AG09309 (cell line): ENCODE measurements around the gene ARCN1.
A peak's percentile ranks its signal among the peaks of the same experiment; 100 is the strongest.
"Not testable (repeated sequence)": the region's sequence is repeated elsewhere in the genome, so short reads cannot be mapped to it uniquely, and the experiment has no call there.

Experiments
- DNase-seq: peaks from one replicate; pipeline ENCODE4 v3.0.0-alpha.2; 2010; ENCODE audit warnings: low read depth
- H3K4me3 ChIP-seq: 2 replicates; pipeline ENCODE4 v1.5.1; 2011; ENCODE audit warnings: mild to moderate bottlenecking, low read depth, low read length, moderate library complexity; ENCODE audit not compliant: control insufficient read depth
- CTCF ChIP-seq: IDR thresholded peaks from 2 replicates; pipeline ENCODE4 v1.5.1; 2011; ENCODE audit warnings: mild to moderate bottlenecking, low read depth, low read length, inconsistent platforms; ENCODE audit not compliant: insufficient read depth, control insufficient read depth; ENCODE audit errors: missing control alignments

ARCN1 gene

GRCh38 chr11:118570787-118571186 lies 1.4 kb upstream of the ARCN1 start:
- H3K4me3 ChIP-seq = no peak overlapping the region
- TF ChIP-seq CTCF = no peak
- DNase-seq = no peak

- H3K4me3 ChIP-seq = peak overlapping the region; percentile 99
- DNase-seq = not testable (repeated sequence)
Observed at GRCh38 chr11:118571701-118572060, 528 bp upstream of the ARCN1 start.

DNA sequence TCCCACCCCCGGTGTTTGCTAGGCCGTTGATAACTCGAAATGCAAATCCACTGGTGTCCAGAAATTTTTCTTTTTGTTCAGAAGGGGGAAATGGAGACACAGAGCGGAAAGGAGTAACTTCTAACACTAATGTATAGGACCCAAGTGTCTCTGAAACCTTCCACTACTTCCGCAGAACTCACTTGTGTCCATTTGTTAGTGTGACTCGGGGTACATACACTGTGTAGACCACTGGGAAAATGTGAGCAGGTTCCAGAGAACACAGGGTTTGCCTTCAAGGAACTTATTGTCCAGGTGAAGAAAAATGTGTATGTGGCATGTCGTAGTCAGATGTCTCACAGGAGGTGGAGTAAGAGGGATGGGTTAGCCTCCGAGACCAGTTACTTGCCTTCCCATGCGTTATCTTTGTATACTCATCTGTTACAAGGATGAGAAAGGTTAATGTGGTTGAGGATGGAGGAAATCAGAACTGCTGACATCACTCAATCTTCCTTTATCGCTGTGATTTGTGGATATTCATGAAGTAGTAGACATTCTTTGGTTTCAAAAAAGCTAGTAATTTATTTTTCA lies 857 bp downstream of the ARCN1 start:
- no peak for TF ChIP-seq CTCF
- H3K4me3 ChIP-seq = peak overlapping the region; percentile 99
- no peak for DNase-seq

DNA sequence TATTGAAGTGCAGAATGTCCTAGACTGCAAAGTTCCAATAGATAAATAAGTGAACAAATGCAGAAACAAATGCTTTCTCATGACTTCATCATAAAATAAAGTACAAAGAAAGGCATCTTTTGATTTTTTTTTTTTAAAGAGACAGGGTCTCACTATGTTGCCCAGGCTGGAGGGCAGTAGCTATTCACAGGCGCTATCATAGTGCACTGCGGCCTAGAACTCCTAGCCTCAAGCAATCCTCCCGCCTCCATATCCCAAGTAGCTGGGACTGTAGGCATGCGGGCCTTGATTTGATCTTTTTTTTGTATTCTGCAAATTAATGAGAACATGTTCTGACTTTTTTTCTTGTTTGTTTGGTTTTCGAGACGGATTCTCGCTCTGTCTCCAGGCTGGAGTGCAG lies 2.4 kb downstream of the ARCN1 start:
- no peak for TF ChIP-seq CTCF
- DNase-seq = no peak
- peak overlapping the region; percentile 99 for H3K4me3 ChIP-seq

- not testable (repeated sequence) for DNase-seq, H3K4me3 ChIP-seq
Observed at GRCh38 chr11:118577995-118578394, 5.8 kb downstream of the ARCN1 start.

GRCh38 chr11:118581057-118581456 lies 8.8 kb downstream of the ARCN1 start:
- H3K4me3 ChIP-seq = no peak overlapping the region
- TF ChIP-seq CTCF = no peak
- DNase-seq = no peak

DNA sequence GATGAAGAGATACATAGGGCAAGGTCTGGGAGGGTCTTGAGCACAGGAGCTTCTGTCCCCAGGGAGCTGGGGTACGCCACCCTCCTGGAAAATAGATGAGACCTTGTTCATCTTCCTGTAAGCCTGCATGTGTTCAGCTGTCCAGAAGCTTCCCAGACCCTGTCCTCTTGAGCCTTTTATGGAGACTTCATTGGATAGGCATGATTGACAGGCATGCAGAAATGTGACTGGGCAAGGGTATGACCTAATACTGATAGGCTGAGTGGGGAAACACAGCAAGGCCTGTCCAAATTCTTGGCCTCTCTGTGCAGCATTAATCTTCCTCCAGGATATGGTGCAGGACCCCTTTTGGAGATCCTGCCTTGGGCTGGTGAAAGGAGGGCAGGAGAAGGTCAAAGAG lies 15.7 kb downstream of the ARCN1 start:
- no peak overlapping the region for H3K4me3 ChIP-seq
- TF ChIP-seq CTCF = no peak
- DNase-seq = no peak

- DNase-seq = no peak
- H3K4me3 ChIP-seq = no peak overlapping the region
- TF ChIP-seq CTCF = no peak
Observed at GRCh38 chr11:118592616-118593367, 20.6 kb downstream of the ARCN1 start.
